BLaER1 (cell line): ENCODE measurements around the gene DGLUCY.
"Not testable (repeated sequence)": the region's sequence is repeated elsewhere in the genome, so short reads cannot be mapped to it uniquely, and the experiment has no call there.

ENCODE experiments used
- H3K27ac ChIP-seq: shearing (Covaris generic); formaldehyde crosslinking; 2 replicates; pipeline ENCODE4 v1.8.1; 2022
- H3K27me3 ChIP-seq: shearing (Covaris generic); formaldehyde crosslinking; 2 replicates; pipeline ENCODE4 v1.8.1; 2022
- H3K36me3 ChIP-seq: shearing (Covaris generic); formaldehyde crosslinking; 2 replicates; pipeline ENCODE4 v1.8.1; 2022
- H3K4me1 ChIP-seq: shearing (Covaris generic); formaldehyde crosslinking; 2 replicates; pipeline ENCODE4 v1.8.1; 2022
- H3K4me2 ChIP-seq: shearing (Covaris generic); formaldehyde crosslinking; 2 replicates; pipeline ENCODE4 v1.8.1; 2022
- H3K4me3 ChIP-seq: shearing (Covaris generic); formaldehyde crosslinking; 2 replicates; pipeline ENCODE4 v1.8.1; 2022
- H3K9ac ChIP-seq: shearing (Covaris generic); formaldehyde crosslinking; 2 replicates; pipeline ENCODE4 v1.8.1; 2022
- H3K9me3 ChIP-seq: shearing (Covaris generic); formaldehyde crosslinking; 2 replicates; pipeline ENCODE4 v1.8.1; 2022
- H4K20me1 ChIP-seq: shearing (Covaris generic); formaldehyde crosslinking; 2 replicates; pipeline ENCODE4 v1.8.1; 2022
- Cebpa-rat ChIP-seq: shearing (Covaris generic); IDR thresholded peaks from 2 replicates; pipeline ENCODE4 v1.8.1; 2022

Gene DGLUCY

DNA sequence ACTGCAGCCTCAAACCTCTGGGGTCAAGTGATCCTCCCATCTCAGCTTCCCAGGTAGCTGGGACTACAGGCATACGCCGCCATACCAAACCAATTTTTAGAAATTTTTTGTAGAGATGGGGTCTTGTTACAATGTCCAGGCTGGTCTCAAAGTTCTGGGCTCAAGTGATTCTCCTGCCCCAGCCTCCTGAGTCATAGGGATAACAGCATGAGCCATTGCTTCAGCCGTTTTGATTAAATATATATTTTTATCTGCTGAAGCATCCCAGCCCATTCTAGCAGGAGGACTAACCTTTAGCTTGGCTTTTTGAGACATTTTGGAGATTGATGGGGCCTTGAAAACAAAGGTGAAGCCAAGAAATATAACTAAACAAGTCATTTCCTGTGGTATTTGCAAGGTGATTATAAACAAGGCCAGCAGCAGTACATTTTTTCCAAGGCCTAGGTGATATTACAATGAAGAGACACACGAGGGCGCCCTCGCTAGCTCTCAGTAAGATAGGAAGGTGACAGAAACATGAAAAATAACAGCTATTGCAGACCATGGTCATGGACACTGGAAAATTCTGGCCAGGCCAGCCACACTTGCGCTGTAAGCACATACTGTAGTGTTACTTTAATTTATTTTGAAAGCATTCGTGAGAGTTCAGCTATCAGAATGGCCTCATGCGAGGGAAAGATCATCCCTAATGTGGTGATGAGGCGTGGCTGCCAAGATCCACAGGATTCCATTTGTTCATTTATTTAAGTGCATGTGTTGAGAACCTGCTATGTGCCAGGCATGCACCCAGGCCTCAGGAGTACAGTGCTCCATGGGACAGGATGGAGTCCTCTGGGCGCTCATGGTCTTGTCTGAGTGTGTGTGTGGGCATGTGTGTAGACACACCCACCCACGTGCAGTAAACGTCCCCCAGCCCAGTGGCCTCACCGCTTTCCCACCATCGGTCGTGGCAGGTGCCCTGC is 63.5 kb downstream of the DGLUCY start:
- H3K27me3 ChIP-seq = no peaks in the 10 kb centered on the region
- no peaks in the 10 kb centered on the region for H3K9me3 ChIP-seq
- no peaks in the 10 kb centered on the region for H4K20me1 ChIP-seq
- H3K36me3 ChIP-seq = peaks cover 82% of the 10 kb centered on the region
- H3K9ac ChIP-seq = no peak overlapping the region
- TF ChIP-seq Cebpa-rat = no peak
- H3K4me2 ChIP-seq = no peak overlapping the region
- H3K4me3 ChIP-seq = no peak overlapping the region
- no peaks in the 10 kb centered on the region for H3K4me1 ChIP-seq
- H3K27ac ChIP-seq = no peak overlapping the region

DNA sequence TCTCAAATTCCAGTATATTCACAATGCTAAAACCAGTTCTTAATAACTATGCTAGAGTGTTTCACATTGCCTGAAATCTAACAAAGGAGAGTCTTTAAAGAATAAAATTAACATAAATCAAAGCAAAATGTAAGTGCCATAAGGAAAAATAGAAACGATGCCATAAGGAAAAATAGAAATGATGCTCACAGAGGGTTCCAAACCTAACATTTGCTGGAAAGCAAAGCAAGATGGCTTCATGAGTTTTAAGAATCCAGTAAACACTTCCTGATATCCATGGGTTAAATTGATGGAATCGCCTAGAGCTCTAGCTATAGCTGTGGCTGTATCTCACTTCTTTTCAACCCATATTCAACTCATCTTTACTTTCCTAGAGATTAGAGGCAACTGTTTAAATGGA is 66.7 kb downstream of the DGLUCY start:
- H3K9me3 ChIP-seq = no peaks in the 10 kb centered on the region
- H3K27ac ChIP-seq = no peak overlapping the region
- TF ChIP-seq Cebpa-rat = no peak
- no peak overlapping the region for H3K4me2 ChIP-seq
- no peak overlapping the region for H3K9ac ChIP-seq
- no peaks in the 10 kb centered on the region for H3K27me3 ChIP-seq
- no peak overlapping the region for H3K4me3 ChIP-seq
- peaks cover 86% of the 10 kb centered on the region for H3K36me3 ChIP-seq
- H4K20me1 ChIP-seq = no peaks in the 10 kb centered on the region
- peaks cover 5% of the 10 kb centered on the region; the same call in 1 of the 2 replicates for H3K4me1 ChIP-seq

DNA sequence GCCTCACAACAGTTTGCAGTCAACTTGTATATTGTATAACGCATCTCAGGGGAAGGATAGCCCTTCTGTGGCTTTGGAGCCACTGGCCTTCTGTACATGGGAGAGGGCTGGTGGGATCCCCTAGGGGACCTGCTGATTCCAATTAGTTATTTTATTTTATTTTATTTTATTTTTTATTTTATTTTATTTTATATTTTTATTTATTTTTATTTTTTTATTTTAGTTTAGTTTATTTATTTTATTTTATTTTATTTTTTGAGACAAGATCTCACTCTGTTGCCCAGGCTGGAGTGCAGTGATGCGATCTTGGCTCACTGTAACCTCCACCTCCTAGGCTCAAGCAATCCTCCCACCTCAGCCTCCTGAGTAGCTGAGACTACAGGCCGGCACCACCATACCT is 68.9 kb downstream of the DGLUCY start:
- H3K9ac ChIP-seq, H3K4me1 ChIP-seq, H3K27me3 ChIP-seq, H4K20me1 ChIP-seq, H3K27ac ChIP-seq, H3K9me3 ChIP-seq, H3K4me2 ChIP-seq, H3K4me3 ChIP-seq: not testable (repeated sequence)
- peaks cover 91% of the 10 kb centered on the region for H3K36me3 ChIP-seq

DNA sequence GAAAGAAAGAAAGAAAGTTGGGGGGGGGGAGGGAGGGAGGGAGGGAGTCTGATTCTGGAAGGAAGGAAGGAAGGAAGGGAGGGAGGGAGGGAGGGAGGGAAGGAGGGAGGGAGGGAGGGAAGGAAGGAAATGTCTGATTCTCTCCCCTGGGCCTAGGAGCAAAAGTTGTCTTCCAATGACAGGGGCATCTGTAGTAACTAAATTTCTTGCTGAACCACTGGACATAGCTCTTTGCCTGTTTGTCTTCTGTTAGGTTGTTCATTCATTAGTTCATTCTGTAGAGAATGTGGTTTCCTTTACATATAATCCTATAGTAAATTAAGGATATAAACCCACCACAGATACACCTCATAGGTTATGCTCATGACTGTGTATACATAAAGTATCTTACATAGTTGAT is 70.7 kb downstream of the DGLUCY start:
- Histone ChIP-seq H3K4me2 (no peak overlapping the region), H3K4me3 (no peak overlapping the region), H3K9ac (no peak overlapping the region), H3K27ac (no peak overlapping the region), H3K27me3 (no peaks in the 10 kb centered on the region), H3K36me3 (peaks cover 92% of the 10 kb centered on the region), H3K4me1 (peaks cover 5% of the 10 kb centered on the region; the same call in 1 of the 2 replicates), H4K20me1 (no peaks in the 10 kb centered on the region), H3K9me3 (no peaks in the 10 kb centered on the region)
- TF ChIP-seq Cebpa-rat = no peak

DNA sequence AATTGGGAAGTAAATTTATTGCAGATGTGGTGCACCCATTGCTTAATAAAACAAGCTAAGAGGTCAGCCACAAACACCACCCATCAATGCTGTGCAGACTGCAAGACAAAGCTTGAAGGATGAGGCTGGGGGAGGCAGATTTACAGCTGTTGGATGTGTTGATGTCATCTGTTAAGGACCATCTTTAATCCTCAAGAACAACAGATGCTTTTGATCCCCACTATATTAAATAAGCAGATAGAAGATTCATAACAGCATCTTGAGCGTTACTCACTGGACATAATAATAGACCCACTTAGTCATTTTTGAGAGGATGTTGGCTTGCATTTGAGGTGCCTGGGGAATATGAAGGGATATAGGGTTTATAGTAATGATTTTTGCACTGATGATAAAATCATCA is 71.8 kb downstream of the DGLUCY start:
- Histone ChIP-seq H3K27me3 (no peaks in the 10 kb centered on the region), H3K9ac (no peak overlapping the region), H3K4me3 (no peak overlapping the region), H3K36me3 (peaks cover 94% of the 10 kb centered on the region), H3K4me2 (no peak overlapping the region), H3K9me3 (no peaks in the 10 kb centered on the region), H4K20me1 (no peaks in the 10 kb centered on the region), H3K27ac (no peak overlapping the region), H3K4me1 (peaks cover 5% of the 10 kb centered on the region; the same call in 1 of the 2 replicates)
- no peak for TF ChIP-seq Cebpa-rat

DNA sequence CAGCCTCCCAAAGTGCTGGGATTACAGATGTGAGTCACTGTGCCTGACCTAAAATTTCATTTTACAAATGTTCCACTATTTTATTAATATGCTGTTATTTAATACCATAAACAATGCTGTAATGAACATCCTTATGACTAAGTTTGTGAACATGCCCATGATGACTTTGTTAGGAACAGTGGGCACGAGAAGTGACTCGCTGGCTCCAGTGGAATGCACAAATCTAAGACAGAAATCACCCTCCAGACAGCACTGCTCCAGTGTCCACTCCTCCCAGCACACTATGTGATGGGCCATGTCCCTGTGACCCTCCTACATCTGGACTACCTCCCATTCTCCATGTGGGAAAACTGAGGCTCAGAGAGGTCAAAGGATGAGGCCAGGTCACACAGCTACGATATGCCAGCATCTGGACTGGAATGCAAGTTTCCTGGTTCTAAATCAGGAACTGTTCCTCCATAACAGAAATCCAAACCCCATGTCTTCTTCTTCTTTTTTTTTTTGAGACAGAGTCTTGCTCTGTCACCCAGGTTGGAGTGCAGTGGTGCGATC is 72.7 kb downstream of the DGLUCY start:
- Histone ChIP-seq H3K9ac (no peak overlapping the region), H3K4me3 (no peak overlapping the region), H3K36me3 (peaks cover 94% of the 10 kb centered on the region), H3K27me3 (no peaks in the 10 kb centered on the region), H3K27ac (no peak overlapping the region), H4K20me1 (no peaks in the 10 kb centered on the region), H3K4me1 (peaks cover 5% of the 10 kb centered on the region; the same call in 1 of the 2 replicates), H3K4me2 (no peak overlapping the region), H3K9me3 (no peaks in the 10 kb centered on the region)
- TF ChIP-seq Cebpa-rat = no peak

DNA sequence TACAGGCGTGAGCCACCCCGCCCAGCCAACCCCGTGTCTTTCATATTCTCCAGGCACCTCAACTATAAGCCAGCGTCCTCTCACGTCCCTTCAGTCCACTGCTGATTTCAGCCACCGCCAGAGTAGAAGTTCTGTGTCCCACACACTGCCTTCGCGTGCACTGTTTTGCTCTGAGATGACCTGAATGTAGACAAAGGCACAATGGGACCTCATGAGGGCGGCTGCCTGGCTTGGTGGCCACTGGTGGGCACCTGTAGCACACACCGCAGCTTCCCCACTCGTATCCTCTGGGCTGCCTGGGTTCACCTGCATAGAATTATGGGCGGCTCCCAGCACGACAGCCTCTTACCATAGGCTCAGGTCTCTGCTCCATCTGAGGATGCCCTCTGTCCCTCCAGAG is 73.4 kb downstream of the DGLUCY start:
- no peak overlapping the region for H3K4me3 ChIP-seq
- H3K27ac ChIP-seq = no peak overlapping the region
- no peaks in the 10 kb centered on the region for H3K9me3 ChIP-seq
- TF ChIP-seq Cebpa-rat = no peak
- H4K20me1 ChIP-seq = no peaks in the 10 kb centered on the region
- peaks cover 5% of the 10 kb centered on the region; the same call in 1 of the 2 replicates for H3K4me1 ChIP-seq
- H3K36me3 ChIP-seq = peaks cover 94% of the 10 kb centered on the region
- no peak overlapping the region for H3K9ac ChIP-seq
- H3K27me3 ChIP-seq = no peaks in the 10 kb centered on the region
- no peak overlapping the region for H3K4me2 ChIP-seq

DNA sequence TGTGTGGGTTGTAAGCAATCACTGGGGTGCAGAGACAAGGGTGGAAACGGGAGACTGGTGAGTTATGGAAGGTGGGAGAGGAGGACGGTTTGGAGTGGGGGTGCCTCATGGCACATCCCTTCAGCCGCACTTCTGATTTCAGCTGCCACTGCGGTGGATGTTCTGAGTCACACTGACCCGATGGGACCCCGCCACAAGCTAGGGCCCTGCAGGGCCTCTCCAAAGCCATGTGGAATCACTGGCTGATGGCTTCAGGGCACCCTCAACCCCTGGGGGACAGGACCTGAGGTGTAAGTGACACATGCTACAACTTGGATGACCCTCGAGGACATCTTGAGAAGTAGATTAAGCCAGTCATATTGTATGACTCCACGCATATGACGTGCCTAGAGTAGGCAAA is 77.0 kb downstream of the DGLUCY start:
- TF ChIP-seq Cebpa-rat = no peak
- no peaks in the 10 kb centered on the region for H3K27me3 ChIP-seq
- H3K4me3 ChIP-seq = no peak overlapping the region
- H3K4me1 ChIP-seq = no peaks in the 10 kb centered on the region
- no peak overlapping the region for H3K27ac ChIP-seq
- no peak overlapping the region for H3K4me2 ChIP-seq
- H4K20me1 ChIP-seq = no peaks in the 10 kb centered on the region
- peaks cover 98% of the 10 kb centered on the region for H3K36me3 ChIP-seq
- H3K9me3 ChIP-seq = no peaks in the 10 kb centered on the region
- H3K9ac ChIP-seq = no peak overlapping the region

DNA sequence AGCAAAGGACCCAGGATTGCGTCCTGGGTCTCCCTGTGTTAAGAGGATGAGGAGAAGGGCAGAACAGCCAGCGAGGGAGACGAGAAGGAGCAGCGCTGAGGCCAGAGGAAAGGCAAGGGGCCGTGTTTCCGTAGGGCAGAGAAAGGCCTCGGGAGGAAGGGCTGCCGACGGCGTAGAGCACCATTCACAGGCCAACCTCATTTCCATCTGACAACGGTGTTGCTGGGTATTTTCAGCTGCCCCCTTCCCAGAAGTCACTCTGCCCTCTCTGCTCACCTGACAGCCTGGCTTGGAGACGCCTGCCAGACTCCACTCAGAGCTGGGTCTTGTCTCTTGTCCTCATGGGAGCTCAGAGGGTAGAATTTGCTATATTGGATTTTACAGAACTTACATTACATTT is 79.2 kb downstream of the DGLUCY start:
- no peak for TF ChIP-seq Cebpa-rat
- Histone ChIP-seq H3K27ac (no peak overlapping the region), H3K36me3 (peaks cover 98% of the 10 kb centered on the region), H3K9ac (no peak overlapping the region), H3K27me3 (no peaks in the 10 kb centered on the region), H3K4me1 (no peaks in the 10 kb centered on the region), H3K4me3 (no peak overlapping the region), H4K20me1 (no peaks in the 10 kb centered on the region), H3K4me2 (no peak overlapping the region), H3K9me3 (no peaks in the 10 kb centered on the region)

DNA sequence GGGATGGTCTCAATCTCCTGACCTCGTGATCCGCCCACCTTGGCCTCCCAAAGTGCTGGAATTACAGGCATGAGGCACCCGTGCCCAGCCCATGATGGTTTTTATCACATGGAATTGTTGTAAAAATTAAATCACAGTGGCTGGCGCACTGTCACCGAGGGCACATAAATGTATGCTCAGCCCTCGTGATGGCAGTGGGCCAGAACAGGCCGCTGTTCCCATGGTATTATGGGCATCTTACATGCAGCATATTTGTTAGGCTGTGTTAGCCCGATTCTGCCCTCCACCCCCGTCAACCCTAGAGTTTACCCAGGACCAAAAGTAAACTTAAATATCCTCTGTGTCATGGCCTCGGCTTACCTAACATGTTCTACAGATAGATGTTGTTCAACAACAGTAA is 82.0 kb downstream of the DGLUCY start:
- Histone ChIP-seq H3K9ac (no peak overlapping the region), H3K4me3 (no peak overlapping the region), H3K4me1 (no peaks in the 10 kb centered on the region), H3K27me3 (no peaks in the 10 kb centered on the region), H3K36me3 (peaks cover 100% of the 10 kb centered on the region), H3K9me3 (peaks cover 17% of the 10 kb centered on the region), H3K27ac (no peak overlapping the region), H4K20me1 (no peaks in the 10 kb centered on the region), H3K4me2 (no peak overlapping the region)
- no peak for TF ChIP-seq Cebpa-rat
